HG03442 (cell line): Measurements from ENCODE around the gene KIF21B.
"Not testable (repeated sequence)": the region's sequence is repeated elsewhere in the genome, so short reads cannot be mapped to it uniquely, and the experiment has no call there.

Experiments
- ATAC-seq: cut with Tn5 transposase; IDR thresholded peaks from one replicate; pipeline ENCODE4 v1.9.1; 2021; ENCODE audit warnings: mild to moderate bottlenecking, moderate library complexity; ENCODE audit not compliant: unreplicated experiment

KIF21B gene

GRCh38 chr1:200949626-200950025 lies 73.9 kb downstream of the KIF21B start:
- ATAC-seq: no peak

- no peak for ATAC-seq
These were observed 76.4 kb downstream of the KIF21B start for GRCh38 chr1:200947059-200947566.

- ATAC-seq: no peak
These were observed 78.4 kb downstream of the KIF21B start for GRCh38 chr1:200945111-200945510.

- no peak for ATAC-seq
These were observed 84.6 kb downstream of the KIF21B start for GRCh38 chr1:200938955-200939354.

- not testable (repeated sequence) for ATAC-seq
These were observed 88.1 kb downstream of the KIF21B start for GRCh38 chr1:200935286-200935962.

GRCh38 chr1:200934676-200935245 lies 88.8 kb downstream of the KIF21B start:
- no peak for ATAC-seq

GRCh38 chr1:200931776-200932175 lies 91.7 kb downstream of the KIF21B start:
- no peak for ATAC-seq

GRCh38 chr1:200930285-200930684 lies 93.2 kb downstream of the KIF21B start:
- not testable (repeated sequence) for ATAC-seq

GRCh38 chr1:200929530-200930278 lies 93.8 kb downstream of the KIF21B start:
- ATAC-seq: no peak

GRCh38 chr1:200925831-200926230 lies 97.7 kb downstream of the KIF21B start:
- no peak for ATAC-seq

- no peak for ATAC-seq
These were observed 99.9 kb downstream of the KIF21B start for GRCh38 chr1:200923601-200924000.

- no peak for ATAC-seq
These were observed 101.1 kb downstream of the KIF21B start for GRCh38 chr1:200922406-200922805.

GRCh38 chr1:200921571-200922110 lies 101.9 kb downstream of the KIF21B start:
- ATAC-seq: no peak
